Skin epidermis (tissue), 12 donors: Measurements from ENCODE around the gene IL31RA.
"Not testable (repeated sequence)": the region's sequence is repeated elsewhere in the genome, so short reads cannot be mapped to it uniquely, and the experiment has no call there.

Source experiments
- H3K27ac ChIP-seq, 21 experiments: fragments of 200-600 bp; sonication (generic) in 11 of 21; one replicate each; pipeline ENCODE4 v1.5.0; 2020; ENCODE audit warnings: mild to moderate bottlenecking in 3 of 21, inconsistent platforms in 2 of 21, moderate library complexity in 2 of 21
- H3K4me3 ChIP-seq, 7 experiments: fragments of 200-600 bp; sonication (generic) in 2 of 7; one replicate each; pipeline ENCODE4 v1.5.0; 2020; ENCODE audit warnings: inconsistent platforms in 2 of 7, mild to moderate bottlenecking in 2 of 7, moderate library complexity in 1 of 7

Gene IL31RA

DNA sequence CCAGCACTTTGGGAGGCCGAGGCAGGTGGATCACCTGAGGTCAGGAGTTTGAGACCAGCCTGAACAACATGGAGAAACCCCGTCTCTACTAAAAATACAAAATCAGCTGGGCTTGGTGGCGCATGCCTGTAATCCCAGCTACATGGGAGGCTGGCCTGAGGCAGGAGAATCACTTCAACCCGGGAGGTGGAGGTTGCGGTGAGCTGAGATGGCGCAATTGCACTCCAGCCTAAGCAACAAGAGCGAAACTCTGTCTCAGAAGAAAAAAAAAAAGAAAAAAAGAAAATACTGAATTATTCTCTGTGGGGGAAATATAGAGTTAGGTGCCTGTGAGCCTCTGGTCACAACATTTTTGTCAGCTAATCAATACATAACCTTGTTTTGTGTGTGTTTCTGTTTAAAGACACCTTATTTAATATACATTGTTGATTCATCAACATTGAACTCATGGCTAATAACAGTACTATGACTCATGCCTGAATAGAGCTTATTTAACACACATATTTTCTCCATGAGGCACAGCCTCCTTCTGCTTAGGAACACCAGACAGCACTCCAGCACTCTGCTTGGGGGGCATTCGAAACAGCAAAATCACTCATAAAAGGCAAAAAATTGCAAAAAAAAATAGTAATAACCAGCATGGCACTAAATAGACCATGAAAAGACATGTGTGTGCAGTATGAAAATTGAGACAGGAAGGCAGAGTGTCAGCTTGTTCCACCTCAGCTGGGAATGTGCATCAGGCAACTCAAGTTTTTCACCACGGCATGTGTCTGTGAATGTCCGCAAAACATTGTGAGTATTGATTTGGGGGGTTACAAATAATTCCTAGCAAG, at the start of gene IL31RA:
IL31RA (plus strand) TSS at position 519 of the 836 bp plus-strand sequence; CDS start at position 733, 214 bp downstream.
- Histone ChIP-seq H3K4me3 (peak within 1 kb of the TSS in 1 of 7 experiments; percentile 18), H3K27ac (peak within 1 kb of the TSS in 4 of 21 experiments; percentile 16 to 71 (median 47))

GRCh38 chr5:55808814-55809213, 42.3 kb upstream of the IL31RA start:
- H3K4me3 ChIP-seq, H3K27ac ChIP-seq: not testable (repeated sequence)

- not testable (repeated sequence) for H3K27ac ChIP-seq, H3K4me3 ChIP-seq
Observed at GRCh38 chr5:55815939-55816338, 35.2 kb upstream of the IL31RA start.

- no peak overlapping the region for H3K27ac ChIP-seq
- H3K4me3 ChIP-seq: no peak overlapping the region
Observed at GRCh38 chr5:55816342-55816741, 34.8 kb upstream of the IL31RA start.

GRCh38 chr5:55817030-55817429, 34.1 kb upstream of the IL31RA start:
- Histone ChIP-seq H3K27ac (no peak overlapping the region), H3K4me3 (no peak overlapping the region)

DNA sequence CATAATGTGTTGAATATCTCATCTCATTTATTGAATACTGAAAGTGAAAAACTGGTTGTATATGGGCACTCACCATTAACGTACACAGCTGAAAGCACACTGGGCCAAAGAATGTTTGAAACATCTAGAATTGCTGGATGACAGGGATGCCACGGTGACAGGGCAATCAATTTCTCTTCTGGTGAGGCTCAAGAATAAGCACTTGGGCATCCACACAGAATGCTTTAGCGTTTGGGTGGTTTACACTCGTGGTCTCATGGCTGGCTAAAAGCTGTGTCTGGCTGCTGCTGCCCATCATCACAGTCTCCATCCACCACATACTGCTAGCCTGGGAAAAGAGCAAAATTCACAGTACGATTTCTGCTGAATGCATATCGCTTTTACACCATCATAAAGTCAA, 30.7 kb upstream of the IL31RA start:
- Histone ChIP-seq H3K27ac (no peak overlapping the region), H3K4me3 (no peak overlapping the region)

DNA sequence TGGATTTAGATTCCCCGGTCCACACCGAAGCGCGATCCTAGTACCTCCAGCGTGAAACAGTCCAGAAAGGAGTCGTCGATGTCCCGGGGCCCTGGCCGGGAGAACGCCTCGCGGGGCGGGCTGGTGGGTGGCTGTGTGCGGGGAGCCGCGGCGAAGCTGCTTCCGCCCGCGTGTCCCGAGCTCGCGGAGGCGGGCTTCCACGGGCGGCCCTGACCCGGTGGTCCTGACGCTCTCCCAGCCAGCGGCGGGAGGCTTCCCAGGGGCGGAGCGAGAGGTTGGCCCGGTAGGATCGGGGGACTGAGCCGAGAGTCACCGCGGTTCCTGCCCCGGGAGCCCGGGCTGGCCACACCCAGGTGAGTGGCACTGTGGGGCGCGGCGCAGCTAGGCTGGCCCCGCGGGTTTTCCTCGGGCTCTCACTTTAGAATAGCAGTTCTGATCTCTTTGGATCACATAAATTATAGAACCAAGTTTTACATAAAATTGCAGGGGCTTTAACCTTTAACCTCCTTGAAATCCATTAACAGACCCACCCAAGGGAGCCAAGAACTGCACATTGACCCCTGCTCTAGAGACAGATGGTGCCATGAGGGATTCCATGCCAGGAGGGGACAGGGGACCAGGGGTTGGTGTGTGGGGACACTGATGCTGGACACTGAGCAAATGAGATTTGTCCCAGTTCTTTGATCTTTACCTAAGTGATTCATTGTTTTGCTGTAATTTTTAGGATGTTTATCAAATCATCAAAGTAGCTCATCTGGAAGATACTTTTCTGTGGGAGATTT, 29.2 kb upstream of the IL31RA start:
- peak overlapping the region in 6 of 7 experiments; percentile 3 to 20 (median 12) for H3K4me3 ChIP-seq

DNA sequence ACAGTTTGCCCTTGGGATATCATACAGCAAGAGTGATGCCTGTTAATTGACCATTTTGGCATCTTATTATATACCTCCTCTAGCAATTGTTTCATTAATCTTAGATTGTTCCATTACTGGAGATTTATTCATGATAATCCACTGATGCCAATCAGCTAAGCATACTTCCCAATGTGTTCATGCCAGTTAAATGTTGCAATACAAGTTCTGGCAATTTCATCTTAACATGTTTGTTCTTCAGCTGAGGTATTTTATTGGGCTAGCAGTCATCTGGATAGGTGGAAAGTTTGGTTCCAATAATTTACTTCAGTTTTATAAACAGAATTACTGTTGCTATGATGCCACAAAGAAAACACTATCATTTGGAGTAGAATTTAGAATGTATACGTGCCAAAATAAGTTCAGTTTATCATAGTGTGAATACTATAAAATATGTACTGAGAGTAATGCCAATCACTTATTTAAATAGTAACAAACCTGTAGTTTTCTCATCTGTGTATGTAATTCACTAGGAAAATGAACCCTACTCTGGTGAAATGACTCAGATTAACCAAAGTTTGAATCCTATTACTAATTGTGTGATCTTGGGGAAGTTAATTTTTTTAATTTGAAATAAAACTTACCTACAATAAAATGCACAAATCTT, 27.9 kb upstream of the IL31RA start:
- H3K27ac ChIP-seq: peak overlapping the region in 1 of 21 experiments; percentile 9
- H3K4me3 ChIP-seq: no peak overlapping the region

More for the DNA sequence above, 29.2 kb upstream of the IL31RA start:
- H3K27ac ChIP-seq: no peak overlapping the region

DNA sequence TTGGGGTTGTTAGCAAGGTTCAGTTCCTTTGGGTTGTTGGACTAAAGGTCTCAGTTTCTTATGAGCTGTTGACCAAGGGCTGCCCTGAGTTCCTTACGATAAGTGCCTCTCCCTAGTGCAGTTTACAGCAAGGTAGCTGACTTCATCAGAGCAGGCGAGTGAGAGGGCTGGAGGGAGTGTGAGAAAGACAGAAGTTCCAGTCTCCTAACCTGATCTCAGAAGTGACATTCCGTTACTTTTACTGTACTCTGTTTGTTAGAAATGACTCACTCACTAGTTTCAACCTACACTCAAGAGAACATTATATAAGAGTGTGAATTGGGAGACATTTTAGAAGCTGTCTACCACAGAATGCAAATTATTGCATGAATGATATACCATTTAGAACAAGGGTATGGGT, 21.2 kb upstream of the IL31RA start:
- no peak overlapping the region for H3K27ac ChIP-seq
- H3K4me3 ChIP-seq: no peak overlapping the region

DNA sequence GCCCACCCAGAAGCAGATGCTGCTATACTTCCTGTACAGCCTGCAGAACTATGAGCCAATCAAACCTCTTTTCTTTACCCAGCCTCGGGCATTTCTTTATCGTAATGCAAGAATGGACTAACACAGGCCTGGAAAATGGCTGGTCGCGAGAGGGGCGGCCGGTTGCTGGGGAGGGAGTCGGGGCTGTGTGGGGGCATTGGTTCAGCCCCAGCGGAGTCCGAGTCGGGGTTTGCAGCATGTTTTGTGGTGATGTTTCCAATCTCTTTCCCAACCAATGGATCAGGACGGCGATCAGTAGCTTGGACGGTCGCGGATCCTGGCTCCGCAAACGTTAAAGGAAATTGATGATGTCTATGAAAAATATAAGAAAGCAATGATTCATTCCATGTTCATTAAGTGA, 18.7 kb upstream of the IL31RA start:
- Histone ChIP-seq H3K27ac (no peak overlapping the region), H3K4me3 (no peak overlapping the region)

DNA sequence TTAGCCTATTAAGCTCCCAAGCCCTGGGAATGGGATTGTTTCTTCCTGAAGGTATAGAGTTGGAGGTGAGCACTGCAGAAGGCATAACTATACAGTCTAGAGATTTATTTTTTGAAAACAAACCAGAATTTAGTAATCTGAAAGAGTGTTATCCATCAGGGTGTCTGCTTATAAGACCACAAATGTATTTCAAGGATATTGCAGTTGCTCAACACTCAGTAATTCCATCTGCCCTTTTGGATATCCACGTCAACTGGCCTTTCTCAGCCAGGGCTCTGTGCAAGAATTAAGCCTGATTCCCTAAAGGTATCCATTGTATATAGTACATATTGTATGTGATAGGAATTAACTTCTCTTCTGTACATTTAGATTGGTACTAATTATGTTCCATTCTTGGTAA, 15.0 kb upstream of the IL31RA start:
- no peak overlapping the region for H3K4me3 ChIP-seq
- H3K27ac ChIP-seq: no peak overlapping the region

- no peak overlapping the region for H3K4me3 ChIP-seq
- no peak overlapping the region for H3K27ac ChIP-seq
Observed at GRCh38 chr5:55841976-55842375, 9.2 kb upstream of the IL31RA start.

DNA sequence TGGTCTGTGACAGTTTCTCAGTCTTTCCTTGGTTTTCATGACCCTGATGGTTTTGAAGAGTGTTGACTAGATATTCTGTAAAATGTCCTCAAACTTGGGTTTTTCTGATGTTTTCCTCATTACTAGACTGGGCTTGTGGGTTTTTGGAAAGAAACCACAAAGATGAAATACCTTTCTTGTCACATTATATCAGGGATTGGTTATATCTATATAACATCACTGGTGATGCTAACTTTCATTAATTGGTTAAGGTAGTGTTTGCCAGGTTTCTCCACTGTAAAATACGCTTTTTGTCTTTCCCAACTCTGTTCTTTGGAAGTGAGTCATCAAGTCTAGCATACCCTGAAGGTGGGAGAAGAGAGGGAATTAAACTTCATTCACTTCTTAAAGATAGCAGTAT, 3.3 kb upstream of the IL31RA start:
- H3K4me3 ChIP-seq: no peak overlapping the region
- H3K27ac ChIP-seq: no peak overlapping the region

GRCh38 chr5:55848783-55849182, 2.4 kb upstream of the IL31RA start:
- Histone ChIP-seq H3K4me3 (no peak overlapping the region), H3K27ac (no peak overlapping the region)

GRCh38 chr5:55851675-55851979, 470 bp downstream of the IL31RA start:
- peak overlapping the region in 4 of 21 experiments; percentile 16 to 71 (median 47) for H3K27ac ChIP-seq
- H3K4me3 ChIP-seq: peak overlapping the region in 1 of 7 experiments; percentile 18

- no peak overlapping the region for H3K4me3 ChIP-seq
Observed at GRCh38 chr5:55852503-55852902, 1.3 kb downstream of the IL31RA start.

DNA sequence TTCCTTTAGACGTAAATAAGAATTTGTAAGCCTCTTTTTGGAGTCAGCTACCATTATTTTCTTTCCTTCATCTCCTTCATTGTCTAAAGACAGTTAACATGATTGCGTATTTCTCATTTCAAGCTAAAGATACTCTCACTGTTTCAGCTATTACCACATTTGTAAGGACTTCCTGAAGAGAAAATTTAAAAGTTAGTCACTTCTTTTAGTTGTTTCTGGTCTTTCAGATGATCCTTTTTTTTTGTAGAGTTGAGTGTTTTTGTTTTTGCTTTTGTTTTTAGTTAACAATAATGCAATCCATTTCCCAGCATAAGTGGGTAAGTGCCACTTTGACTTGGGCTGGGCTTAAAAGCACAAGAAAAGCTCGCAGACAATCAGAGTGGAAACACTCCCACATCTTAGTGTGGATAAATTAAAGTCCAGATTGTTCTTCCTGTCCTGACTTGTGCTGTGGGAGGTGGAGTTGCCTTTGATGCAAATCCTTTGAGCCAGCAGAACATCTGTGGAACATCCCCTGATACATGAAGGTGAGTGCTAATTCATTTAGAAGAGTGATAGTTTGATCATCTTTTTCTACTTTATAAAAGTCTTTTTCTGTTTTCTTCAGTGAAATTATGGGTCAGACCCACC, 2.0 kb downstream of the IL31RA start:
- Histone ChIP-seq H3K27ac (peak overlapping the region in 3 of 21 experiments; percentile 7 to 16 (median 15)), H3K4me3 (no peak overlapping the region)

More at GRCh38 chr5:55852503-55852902, 1.3 kb downstream of the IL31RA start:
- no peak overlapping the region for H3K27ac ChIP-seq

DNA sequence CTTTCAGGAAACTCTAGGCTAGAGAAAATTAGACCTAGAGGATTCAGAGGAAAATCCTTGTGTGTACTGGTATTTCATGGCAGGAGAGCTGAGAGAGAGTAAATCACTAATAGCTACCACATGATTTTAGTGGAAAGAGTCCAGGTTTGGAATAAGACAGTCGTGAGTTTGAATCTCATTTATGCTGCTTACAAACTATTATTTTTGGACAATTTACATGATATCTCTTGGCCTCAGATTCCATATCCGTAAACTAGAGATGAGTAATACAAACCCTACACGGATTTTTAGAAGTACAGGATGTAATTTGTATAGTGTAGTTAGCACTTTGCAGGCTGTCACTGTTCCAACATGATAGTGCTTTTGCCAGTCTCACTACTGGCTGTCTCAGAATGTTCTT, 2.7 kb downstream of the IL31RA start:
- Histone ChIP-seq H3K4me3 (no peak overlapping the region), H3K27ac (peak overlapping the region in 1 of 21 experiments; percentile 7)

- H3K4me3 ChIP-seq: no peak overlapping the region
- no peak overlapping the region for H3K27ac ChIP-seq
Observed at GRCh38 chr5:55855509-55855908, 4.4 kb downstream of the IL31RA start.
